Measurements from ENCODE around the gene SLC1A3.

GRCh38 chr5:36726767-36727166, 120.4 kb downstream of the SLC1A3 start:
- TF ChIP-seq NBN (IDR thresholded peaks at IDR 0.05) (no peak), CEBPB (IDR thresholded peaks at IDR 0.05; ENCODE audit: borderline replicate concordance in 1 of 2, low read depth in 2 of 2, low read length in 2 of 2) (no peak), FOXM1 (IDR thresholded peaks at IDR 0.05; ENCODE audit: low read depth, low read length) (no peak), CREB1 (IDR thresholded peaks at IDR 0.05; ENCODE audit: low read depth) (no peak), EZH2 (IDR thresholded peaks at IDR 0.05; ENCODE audit: borderline replicate concordance, control insufficient read depth, low read depth, low read length) (no peak), CTCF (IDR thresholded peaks at IDR 0.05 in 2 of 3, conservative IDR thresholded peaks at IDR 0.05 in 1 of 3; ENCODE audit: control insufficient read depth in 2 of 3, extremely low read depth in 1 of 3, insufficient read depth in 1 of 3, low read depth in 3 of 3, low read length in 3 of 3) (no peak), POLR2A (IDR thresholded peaks at IDR 0.05; ENCODE audit: low read depth, low read length) (no peak), TAF1 (IDR thresholded peaks at IDR 0.05; ENCODE audit: borderline replicate concordance, low read depth, low read length) (no peak), ZNF274 (IDR thresholded peaks at IDR 0.05; ENCODE audit: insufficient read depth, insufficient read length) (no peak), POLR2AphosphoS5 (IDR thresholded peaks at IDR 0.05; ENCODE audit: low read length) (no peak), MAX (IDR thresholded peaks at IDR 0.05; ENCODE audit: low read depth, low read length) (no peak), ZNF24 (IDR thresholded peaks at IDR 0.05) (no peak), ZNF207 (IDR thresholded peaks at IDR 0.05; ENCODE audit: borderline replicate concordance) (no peak), BACH1 (IDR thresholded peaks at IDR 0.05; ENCODE audit: borderline replicate concordance) (no peak)
